AG09319 (cell line): ENCODE measurements around the gene CELSR1.

Source experiments
- DNase-seq: peaks from one replicate; pipeline ENCODE4 v3.0.0-alpha.2; 2010; ENCODE audit warnings: low read depth; ENCODE audit errors: extremely low read depth
- CTCF ChIP-seq: IDR thresholded peaks from 2 replicates; pipeline ENCODE4 v1.5.1; 2011; ENCODE audit warnings: low read depth, mild to moderate bottlenecking, inconsistent platforms, low read length, moderate library complexity

The CELSR1 gene

GRCh38 chr22:46364341-46365165 lies 172.9 kb downstream of the CELSR1 start:
- no peak for TF ChIP-seq CTCF
- DNase-seq, result no peak

- DNase-seq, result no peak
- TF ChIP-seq CTCF, result no peak
Measured at GRCh38 chr22:46363611-46364321, 173.7 kb downstream of the CELSR1 start.

GRCh38 chr22:46362934-46363515 lies 174.4 kb downstream of the CELSR1 start:
- no peak for DNase-seq
- no peak for TF ChIP-seq CTCF

- no peak for DNase-seq
- no peak for TF ChIP-seq CTCF
Measured at GRCh38 chr22:46362203-46362933, 175.1 kb downstream of the CELSR1 start.

- no peak for DNase-seq
- TF ChIP-seq CTCF, result no peak
Measured at GRCh38 chr22:46361826-46362202, 175.6 kb downstream of the CELSR1 start.

- TF ChIP-seq CTCF, result no peak
- no peak for DNase-seq
Measured at GRCh38 chr22:46360891-46361290, 176.5 kb downstream of the CELSR1 start.
